ENCODE results near the gene GAK.

GAK gene

DNA sequence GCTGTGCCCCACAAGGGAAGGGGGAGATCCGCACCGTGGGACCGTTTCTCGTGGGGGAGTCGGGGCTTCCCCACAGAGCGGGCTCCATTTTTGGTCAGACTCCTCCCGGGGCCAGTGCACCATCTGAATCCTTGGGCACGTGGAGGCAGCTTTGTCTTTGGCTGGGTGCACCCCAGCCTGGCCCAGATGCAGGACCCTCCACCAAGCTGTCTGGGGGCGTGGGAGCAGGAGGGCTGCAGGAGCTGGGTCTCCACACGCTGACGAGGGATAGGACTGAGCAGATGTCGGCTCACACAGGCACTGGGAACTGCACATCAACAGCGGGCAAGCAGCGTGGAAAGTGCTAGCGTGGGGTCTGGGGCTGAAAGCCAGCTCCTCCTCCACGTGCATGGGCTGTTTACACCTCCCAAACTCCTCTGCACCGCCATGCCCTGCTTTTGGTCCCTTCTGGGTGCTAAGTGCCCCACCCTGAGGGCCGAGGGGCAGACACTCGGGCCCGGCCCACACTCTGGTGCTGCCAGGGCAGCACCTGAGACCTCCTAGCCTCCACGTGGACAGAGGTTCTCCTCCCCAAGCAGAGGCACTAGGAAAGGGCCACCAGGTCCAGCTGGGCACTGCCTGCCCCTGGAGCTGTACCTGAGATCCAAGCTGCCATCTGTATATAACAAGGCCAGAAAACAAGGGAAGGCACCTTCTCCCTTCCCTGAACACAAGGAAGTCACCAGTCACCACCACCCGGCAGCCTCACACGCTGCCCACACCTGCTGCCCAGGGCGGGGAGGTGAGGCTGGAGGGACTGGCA, 27.4 kb upstream of the GAK start:
- DNase-seq (ENCODE audit: low read depth in 2 of 2): no peak
- no peak overlapping the region for H3K4me3 ChIP-seq (replicated peaks in 1 of 2; ENCODE audit: low read depth in 2 of 2, low read length in 2 of 2)
- TF ChIP-seq, protein P1, sequence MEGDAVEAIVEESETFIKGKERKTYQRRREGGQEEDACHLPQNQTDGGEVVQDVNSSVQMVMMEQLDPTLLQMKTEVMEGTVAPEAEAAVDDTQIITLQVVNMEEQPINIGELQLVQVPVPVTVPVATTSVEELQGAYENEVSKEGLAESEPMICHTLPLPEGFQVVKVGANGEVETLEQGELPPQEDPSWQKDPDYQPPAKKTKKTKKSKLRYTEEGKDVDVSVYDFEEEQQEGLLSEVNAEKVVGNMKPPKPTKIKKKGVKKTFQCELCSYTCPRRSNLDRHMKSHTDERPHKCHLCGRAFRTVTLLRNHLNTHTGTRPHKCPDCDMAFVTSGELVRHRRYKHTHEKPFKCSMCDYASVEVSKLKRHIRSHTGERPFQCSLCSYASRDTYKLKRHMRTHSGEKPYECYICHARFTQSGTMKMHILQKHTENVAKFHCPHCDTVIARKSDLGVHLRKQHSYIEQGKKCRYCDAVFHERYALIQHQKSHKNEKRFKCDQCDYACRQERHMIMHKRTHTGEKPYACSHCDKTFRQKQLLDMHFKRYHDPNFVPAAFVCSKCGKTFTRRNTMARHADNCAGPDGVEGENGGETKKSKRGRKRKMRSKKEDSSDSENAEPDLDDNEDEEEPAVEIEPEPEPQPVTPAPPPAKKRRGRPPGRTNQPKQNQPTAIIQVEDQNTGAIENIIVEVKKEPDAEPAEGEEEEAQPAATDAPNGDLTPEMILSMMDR (IDR thresholded peaks at IDR 0.05; ENCODE audit: low read depth, low read length): no peak

DNA sequence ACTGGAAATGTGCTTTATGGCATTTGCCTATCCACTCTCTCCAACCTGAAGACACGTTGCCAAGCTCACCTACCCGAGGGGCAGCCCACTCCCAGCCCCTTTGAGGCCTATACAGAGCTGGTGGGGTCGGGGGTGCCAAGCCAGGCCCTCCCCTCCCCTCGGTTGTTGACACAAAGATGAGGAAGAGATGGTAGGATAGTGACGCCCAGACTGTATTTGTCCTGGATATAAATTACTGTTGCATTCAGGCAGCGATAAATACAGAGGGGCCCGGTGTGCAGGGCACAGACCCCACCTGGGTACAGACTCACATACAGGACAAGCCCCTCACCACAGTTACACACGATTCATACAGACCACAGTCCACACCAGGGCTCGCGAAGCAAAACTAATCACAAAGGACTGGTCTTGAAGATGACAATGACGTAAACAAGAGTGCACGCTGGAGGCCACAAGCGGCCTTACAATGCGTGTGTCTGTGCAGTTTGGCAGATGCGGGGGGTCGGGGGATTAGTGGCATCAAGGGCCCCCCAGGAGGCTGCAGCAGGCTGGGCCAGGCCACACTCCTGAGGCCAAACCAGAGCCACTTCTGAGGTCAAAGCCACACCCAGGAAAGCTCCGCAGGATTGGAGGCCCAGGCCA, 26.7 kb upstream of the GAK start:
- no peak for DNase-seq (ENCODE audit: low read depth in 2 of 2)
- TF ChIP-seq, protein P1 (IDR thresholded peaks at IDR 0.05; ENCODE audit: low read depth, low read length): no peak
- H3K4me3 ChIP-seq (replicated peaks in 1 of 2; ENCODE audit: low read depth in 2 of 2, low read length in 2 of 2): no peak overlapping the region

DNA sequence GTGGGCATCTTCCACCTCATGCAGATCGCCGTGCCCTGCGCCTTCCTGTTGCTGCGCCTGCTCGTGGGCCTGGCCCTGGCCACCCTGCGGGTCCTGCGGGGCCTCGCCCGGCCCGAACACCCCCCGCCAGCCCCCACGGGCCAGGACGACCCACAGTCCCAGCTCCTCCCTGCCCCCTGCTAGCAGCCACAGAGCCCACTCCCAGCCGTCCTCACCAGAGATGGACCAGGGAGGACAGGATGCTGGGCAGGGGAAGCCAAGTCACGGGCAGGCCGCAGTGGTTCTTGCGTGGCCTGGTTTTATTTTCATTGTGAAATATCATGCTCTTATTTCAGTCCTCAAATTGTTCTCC, 26.2 kb upstream of the GAK start:
- no peak for DNase-seq (ENCODE audit: low read depth in 2 of 2)
- TF ChIP-seq, protein P1 (IDR thresholded peaks at IDR 0.05; ENCODE audit: low read depth, low read length): no peak
- no peak overlapping the region for H3K4me3 ChIP-seq (replicated peaks in 1 of 2; ENCODE audit: low read depth in 2 of 2, low read length in 2 of 2)

DNA sequence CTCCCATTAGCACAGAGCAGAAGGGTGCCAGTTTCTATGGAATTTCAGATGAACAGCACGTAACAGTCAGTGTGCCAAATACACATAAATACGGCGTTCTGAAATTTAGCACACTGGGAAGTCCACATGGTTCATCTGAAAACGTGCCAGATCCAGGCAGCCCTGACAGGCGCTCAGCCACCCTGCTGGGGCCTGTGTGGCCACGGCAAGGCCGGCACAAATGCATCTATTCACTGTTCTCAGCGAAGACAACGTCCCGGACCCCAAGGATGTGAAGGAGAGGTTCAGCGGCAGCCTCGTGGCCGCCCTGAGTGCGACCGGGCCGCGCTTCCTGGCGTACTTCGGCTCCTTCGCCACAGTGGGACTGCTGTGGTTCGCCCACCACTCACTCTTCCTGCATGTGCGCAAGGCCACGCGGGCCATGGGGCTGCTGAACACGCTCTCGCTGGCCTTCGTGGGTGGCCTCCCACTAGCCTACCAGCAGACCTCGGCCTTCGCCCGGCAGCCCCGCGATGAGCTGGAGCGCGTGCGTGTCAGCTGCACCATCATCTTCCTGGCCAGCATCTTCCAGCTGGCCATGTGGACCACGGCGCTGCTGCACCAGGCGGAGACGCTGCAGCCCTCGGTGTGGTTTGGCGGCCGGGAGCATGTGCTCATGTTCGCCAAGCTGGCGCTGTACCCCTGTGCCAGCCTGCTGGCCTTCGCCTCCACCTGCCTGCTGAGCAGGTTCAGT, 25.6 kb upstream of the GAK start:
- no peak for DNase-seq (ENCODE audit: low read depth in 2 of 2)
- no peak overlapping the region for H3K4me3 ChIP-seq (replicated peaks in 1 of 2; ENCODE audit: low read depth in 2 of 2, low read length in 2 of 2)
- TF ChIP-seq, protein P1 (IDR thresholded peaks at IDR 0.05; ENCODE audit: low read depth, low read length): no peak

DNA sequence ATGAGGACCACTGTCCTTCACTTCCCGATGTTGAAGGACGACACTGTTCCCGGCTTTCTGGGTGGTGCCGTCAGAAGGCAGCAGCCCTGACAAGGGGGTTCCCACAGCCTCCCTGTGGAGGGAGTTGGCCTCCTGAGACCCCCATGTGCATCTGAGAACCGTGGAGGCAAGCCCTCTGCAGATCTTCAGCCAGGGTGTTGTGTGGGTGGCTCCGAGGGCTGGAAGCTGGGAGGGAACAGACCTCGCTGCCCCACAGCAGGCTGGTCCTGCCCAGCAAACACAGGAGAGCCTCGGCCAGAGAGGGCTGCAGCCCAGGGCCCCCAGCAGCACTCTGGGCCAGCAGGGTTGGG, 25.1 kb upstream of the GAK start:
- TF ChIP-seq, protein P1 (IDR thresholded peaks at IDR 0.05; ENCODE audit: low read depth, low read length): no peak
- DNase-seq (ENCODE audit: low read depth in 2 of 2): no peak
- H3K4me3 ChIP-seq (replicated peaks in 1 of 2; ENCODE audit: low read depth in 2 of 2, low read length in 2 of 2): no peak overlapping the region

DNA sequence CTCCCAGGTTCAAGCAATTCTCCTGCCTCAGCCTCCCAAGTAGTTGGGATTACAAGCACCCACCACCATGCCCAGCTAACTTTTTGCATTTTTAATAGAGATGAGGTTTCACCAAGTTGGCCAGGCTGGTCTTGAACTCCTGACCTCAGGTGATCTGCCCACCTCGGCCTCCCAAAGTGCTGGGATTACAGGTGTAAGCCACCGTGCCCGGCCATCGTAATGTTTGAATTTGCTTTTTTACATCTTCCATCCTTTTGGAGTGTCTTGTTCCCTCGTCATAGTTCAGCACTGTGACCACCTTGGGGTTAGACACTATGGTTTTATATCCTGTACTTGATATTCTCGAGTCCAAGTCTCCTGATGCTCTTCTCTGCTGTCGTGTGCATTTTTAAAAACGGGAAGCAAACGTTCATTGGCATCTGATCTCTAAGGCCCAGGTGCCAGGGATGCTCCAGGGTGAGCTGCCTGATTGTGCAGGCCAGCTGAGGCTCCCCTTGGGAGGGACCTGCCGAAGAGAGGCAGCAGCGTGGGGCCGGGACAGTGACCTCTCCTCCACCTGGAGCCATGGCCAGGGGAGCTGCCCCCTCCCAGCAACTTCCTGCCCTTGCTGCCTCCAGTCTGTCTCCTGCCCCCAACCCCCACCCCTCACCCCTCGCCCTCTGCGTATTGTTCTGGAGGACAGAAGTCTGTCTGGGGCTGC, 24.6 kb upstream of the GAK start:
- H3K4me3 ChIP-seq (replicated peaks in 1 of 2; ENCODE audit: low read depth in 2 of 2, low read length in 2 of 2): no peak overlapping the region
- no peak for DNase-seq (ENCODE audit: low read depth in 2 of 2)
- TF ChIP-seq, protein P1 (IDR thresholded peaks at IDR 0.05; ENCODE audit: low read depth, low read length): no peak
